GM13976 (cell line): ENCODE data around the gene HDLBP.

Experiments
- DNase-seq: peaks from one replicate; pipeline ENCODE4 v3.0.0; 2012; ENCODE audit warnings: low spot score
- CTCF ChIP-seq: IDR thresholded peaks from 2 replicates; pipeline ENCODE4 v1.5.1; 2012; ENCODE audit warnings: borderline replicate concordance, mild to moderate bottlenecking; ENCODE audit not compliant: insufficient read depth; ENCODE audit errors: extremely low read depth, missing control alignments, control extremely low read depth
- in situ Hi-C: fragments of 300-500 bp; cut with MboI; formaldehyde crosslinking; loops from one replicate; pipeline ENCODE4 v1.12.0; 2022; ENCODE audit warnings: low sequenced_read_pairs, mixed read lengths, inconsistent platforms; ENCODE audit not compliant: unreplicated experiment

The HDLBP gene, protein sequence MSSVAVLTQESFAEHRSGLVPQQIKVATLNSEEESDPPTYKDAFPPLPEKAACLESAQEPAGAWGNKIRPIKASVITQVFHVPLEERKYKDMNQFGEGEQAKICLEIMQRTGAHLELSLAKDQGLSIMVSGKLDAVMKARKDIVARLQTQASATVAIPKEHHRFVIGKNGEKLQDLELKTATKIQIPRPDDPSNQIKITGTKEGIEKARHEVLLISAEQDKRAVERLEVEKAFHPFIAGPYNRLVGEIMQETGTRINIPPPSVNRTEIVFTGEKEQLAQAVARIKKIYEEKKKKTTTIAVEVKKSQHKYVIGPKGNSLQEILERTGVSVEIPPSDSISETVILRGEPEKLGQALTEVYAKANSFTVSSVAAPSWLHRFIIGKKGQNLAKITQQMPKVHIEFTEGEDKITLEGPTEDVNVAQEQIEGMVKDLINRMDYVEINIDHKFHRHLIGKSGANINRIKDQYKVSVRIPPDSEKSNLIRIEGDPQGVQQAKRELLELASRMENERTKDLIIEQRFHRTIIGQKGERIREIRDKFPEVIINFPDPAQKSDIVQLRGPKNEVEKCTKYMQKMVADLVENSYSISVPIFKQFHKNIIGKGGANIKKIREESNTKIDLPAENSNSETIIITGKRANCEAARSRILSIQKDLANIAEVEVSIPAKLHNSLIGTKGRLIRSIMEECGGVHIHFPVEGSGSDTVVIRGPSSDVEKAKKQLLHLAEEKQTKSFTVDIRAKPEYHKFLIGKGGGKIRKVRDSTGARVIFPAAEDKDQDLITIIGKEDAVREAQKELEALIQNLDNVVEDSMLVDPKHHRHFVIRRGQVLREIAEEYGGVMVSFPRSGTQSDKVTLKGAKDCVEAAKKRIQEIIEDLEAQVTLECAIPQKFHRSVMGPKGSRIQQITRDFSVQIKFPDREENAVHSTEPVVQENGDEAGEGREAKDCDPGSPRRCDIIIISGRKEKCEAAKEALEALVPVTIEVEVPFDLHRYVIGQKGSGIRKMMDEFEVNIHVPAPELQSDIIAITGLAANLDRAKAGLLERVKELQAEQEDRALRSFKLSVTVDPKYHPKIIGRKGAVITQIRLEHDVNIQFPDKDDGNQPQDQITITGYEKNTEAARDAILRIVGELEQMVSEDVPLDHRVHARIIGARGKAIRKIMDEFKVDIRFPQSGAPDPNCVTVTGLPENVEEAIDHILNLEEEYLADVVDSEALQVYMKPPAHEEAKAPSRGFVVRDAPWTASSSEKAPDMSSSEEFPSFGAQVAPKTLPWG (N-terminal part only)

DNA sequence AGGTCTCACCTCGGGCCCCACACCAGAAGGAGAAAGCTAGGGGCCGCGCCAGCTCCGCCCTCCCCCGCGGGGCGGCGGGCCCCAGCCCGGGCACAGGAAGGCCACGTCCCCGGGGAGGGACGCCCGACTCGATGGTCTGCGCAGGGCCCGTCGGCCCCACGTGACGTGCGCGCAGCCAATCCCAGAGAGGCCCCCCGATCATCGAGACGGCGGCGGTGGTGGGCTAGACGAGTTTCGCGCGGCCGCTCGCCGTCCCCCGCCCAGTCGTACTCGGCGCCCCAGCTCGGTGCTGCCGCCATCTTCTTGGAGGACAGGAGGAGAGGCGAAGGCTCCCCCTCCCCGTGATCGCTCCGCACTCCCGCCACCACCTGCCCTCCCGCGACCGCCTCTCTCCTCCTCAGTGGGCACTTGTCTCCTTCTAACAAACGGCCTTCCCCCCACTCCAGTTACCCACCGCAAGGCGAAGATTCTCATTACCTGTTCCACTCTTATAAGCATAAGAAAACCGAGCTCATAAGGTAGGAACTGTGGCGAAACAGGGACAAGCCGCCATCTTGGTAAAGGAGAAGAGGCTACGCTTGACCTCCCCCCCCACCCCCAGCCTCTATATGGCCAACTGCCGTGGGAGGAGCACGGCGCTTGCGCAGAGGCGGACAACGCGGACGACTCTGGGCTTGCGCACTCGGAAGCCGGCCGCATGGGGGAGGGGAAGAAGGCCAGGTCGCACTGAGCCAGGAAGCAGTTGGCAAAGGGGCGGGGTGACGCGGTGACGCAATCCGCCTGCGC lies at the start of gene HDLBP:
TSS of gene HDLBP (minus strand) at position 580 of the 786 bp plus-strand sequence. CDS start 48,803 bp downstream, outside the sequence.
- in situ Hi-C loops, result no loop called here
- peak; percentile 71 for TF ChIP-seq CTCF
- peak; percentile 99 for DNase-seq

- in situ Hi-C loops, result no loop called here
- TF ChIP-seq CTCF, result no peak
- DNase-seq, result no peak
Measured at GRCh38 chr2:241364781-241365180, 49.3 kb upstream of the HDLBP start.

GRCh38 chr2:241363426-241363825 lies 48.0 kb upstream of the HDLBP start:
- TF ChIP-seq CTCF, result no peak
- DNase-seq, result no peak
- in situ Hi-C loops, result no loop called here

GRCh38 chr2:241359481-241360045 lies 44.1 kb upstream of the HDLBP start:
- no peak for DNase-seq
- TF ChIP-seq CTCF, result no peak
- in situ Hi-C loops, result no loop called here

GRCh38 chr2:241358470-241358869 lies 43.0 kb upstream of the HDLBP start:
- peak; percentile 68 for DNase-seq
- in situ Hi-C loops, result no loop called here
- TF ChIP-seq CTCF, result no peak
